ENCODE data around the gene ZNF532.

The ZNF532 gene

DNA sequence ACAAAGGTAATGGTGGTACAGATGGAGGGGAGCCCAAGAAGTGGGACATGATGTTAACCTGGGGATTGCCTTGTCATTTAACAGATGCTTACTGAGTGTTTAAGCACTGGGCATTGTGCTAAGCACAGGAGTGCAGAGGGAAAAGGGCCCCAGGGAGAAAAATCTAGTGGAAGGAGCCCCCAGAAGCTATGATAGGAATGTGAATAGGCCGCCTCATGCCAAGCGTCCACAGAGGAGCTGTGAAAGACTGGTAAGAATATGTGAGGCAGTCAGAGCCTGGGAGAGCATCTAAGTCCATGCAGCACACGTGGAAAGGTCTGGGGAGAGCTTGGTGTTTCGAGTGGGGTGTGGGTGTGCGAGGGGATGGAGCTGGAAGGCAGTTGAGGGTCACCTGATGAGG lies 5.5 kb downstream of the ZNF532 start:
- no peak for DNase-seq

DNA sequence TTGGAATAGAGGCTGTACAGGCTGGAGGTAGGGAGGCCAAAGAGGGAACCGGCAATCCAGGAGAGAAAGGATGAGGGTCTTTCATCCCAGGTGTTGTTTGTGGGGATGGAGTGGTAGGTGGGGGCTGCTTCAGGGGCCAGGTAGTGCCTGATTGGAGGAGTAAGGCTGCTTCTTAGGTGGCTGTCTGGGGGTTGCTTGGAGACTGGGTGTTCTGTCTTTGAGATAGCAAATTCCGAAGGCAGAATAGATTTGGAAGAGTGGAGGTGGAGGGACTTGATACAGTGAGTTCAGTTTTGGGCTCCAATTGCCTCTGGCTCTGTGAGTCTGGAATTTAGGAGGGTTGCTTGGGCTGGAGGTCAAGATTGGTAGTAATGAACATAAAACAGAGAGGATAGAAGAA lies 5.9 kb downstream of the ZNF532 start:
- DNase-seq, result no peak

DNA sequence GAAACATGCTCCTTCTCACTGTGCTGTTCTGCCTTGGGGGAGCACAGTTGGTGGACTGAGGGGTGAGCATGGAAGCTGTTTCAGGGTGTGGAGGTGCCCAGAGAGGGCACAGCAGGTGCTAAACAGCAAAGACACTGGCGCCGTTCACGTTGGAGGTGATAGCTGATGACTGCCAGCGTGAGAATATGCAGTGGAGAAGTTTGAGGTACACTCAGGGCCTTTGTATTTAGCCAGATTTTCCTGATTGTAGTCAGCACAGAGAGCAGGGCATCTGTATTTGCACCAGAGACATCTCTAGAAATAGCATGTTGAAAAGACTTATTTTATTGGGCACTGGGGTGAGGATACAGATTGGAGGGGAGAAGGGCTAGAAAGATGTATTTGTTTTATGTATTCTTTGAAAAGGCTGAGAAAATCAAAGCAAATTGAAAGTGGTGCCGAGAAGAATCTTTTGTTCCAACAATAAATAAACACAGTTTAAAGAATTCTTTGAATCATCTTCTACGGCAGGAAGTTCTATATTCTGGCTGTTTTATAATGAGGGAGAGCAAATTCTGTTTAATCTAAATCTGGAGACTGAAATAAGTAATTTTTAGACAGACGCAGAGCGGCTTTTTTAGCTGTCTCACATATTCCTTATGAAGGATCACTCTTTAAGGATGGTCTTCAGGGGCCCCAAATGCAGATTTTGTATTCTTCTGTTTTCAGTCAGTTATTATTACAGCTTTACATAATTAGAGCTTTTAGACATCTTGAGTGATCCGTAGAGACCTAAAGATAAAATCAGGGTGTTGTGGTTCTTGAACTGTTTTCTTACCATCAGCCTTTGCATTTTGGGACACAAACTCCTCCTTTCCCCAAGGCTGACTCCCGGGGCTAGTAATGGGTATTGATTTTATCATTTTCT lies 7.1 kb downstream of the ZNF532 start:
- DNase-seq, result no peak

DNA sequence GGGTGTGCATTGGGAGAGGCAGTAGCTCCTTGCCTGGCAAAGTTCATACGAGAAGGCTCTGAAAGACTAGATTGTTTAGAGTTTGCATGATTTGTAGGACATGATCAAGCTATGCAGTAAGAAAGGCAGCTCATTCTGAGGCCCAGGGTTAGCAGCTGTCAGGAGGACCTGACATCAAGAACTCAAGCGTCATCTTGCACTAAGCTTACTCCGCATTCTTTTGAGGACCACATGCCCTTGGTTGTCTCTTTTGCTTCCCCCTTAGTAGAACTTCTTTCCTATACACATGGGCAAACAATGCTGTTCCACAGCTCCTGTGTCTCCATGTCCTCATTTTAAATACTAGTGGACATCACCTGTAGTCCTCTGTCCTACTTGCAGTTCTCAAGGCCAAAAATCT lies 14.0 kb downstream of the ZNF532 start:
- no peak for DNase-seq

DNA sequence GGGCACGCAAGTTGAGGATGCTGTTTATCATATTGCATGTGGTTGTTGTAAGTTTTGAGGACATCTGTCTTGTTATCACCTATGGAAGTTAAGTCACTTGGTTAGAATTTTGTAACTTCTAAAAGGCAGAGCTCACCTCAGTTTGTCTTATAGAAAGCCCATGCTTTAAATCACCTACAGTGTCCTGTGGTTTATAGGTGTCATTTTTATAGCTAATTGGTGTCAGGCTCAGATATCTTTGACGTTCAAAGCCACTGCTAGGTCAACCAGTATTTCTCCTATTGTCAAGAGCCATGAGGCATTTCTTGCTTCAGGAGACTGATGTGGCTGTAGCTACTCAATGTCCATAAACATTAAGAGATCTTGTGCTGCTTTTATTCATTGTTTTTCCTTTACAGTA lies 16.8 kb downstream of the ZNF532 start:
- no peak for DNase-seq

DNA sequence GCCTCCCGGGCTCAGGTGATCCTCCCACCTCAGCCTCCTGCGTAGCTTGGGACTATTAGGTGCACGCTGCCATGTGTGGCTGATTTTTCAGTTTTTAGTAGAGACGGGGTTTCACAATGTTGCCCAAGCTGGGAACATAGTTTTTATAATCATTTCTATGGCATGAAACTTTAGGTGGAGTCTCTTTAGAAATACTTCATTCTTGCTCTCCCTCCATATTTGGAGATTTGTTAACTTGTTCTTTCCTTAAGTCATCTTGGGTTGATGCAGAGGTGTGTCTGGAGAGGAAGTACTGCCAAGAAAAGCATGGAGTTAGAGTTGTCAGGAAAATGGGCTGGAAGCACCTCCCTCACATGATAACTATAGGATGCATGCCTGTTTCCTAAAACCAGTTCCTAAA lies 17.4 kb downstream of the ZNF532 start:
- DNase-seq, result no peak

DNA sequence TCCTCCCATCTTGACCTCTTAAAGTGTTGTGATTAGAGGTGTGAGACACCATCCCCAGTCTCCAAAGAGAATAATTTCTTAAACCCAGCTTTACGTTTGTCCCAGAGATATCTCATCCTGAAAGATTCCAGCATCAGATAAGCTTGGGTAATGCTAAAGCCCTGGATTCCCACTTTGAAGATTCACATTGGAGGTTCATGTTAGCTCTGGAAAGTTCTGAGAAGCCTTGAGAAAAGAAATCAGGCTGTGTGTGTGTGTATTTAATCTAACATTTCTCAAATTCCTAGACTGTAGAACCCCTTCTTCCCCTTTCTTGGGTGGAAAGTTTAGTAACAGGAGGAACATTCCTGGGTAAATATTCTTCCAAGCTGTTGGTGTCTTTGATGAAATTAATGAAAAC lies 18.0 kb downstream of the ZNF532 start:
- no peak for DNase-seq

DNA sequence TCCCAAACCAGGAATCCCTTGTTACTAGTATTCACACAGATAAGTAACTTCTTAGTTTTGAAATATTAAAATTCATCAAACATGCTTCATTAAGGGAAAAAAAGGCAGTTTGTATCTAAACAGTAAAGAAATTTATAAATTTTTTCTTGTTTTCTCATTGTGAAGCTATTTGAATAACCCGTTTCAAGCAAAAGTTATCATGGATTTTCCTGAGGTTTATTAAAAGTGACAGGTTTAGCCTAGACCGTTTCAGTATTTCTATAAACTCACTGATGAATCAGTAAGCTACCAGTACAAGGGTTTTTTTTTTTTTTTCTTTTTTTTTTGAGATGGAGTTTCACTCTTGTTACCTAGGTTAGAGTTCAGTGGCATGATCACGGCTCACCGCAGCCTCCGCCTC lies 20.0 kb downstream of the ZNF532 start:
- no peak for DNase-seq

DNA sequence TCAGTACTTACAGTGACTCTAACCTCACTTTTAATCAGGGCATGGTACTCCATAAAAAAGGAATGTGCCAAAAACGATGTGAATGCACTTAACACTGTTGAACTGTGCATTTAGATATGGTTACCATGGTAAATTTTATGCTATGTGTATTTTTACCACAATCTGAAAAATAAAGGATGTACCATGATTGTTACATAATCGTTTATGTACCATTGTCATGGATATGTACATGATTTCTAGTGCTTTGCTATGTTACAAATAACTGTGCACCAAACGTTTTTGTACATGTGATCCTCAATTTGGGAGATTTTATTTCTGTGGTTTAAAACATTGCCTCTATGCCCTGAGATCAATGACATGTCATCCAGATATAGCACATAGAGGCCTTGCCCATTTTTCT lies 21.8 kb downstream of the ZNF532 start:
- DNase-seq, result no peak

DNA sequence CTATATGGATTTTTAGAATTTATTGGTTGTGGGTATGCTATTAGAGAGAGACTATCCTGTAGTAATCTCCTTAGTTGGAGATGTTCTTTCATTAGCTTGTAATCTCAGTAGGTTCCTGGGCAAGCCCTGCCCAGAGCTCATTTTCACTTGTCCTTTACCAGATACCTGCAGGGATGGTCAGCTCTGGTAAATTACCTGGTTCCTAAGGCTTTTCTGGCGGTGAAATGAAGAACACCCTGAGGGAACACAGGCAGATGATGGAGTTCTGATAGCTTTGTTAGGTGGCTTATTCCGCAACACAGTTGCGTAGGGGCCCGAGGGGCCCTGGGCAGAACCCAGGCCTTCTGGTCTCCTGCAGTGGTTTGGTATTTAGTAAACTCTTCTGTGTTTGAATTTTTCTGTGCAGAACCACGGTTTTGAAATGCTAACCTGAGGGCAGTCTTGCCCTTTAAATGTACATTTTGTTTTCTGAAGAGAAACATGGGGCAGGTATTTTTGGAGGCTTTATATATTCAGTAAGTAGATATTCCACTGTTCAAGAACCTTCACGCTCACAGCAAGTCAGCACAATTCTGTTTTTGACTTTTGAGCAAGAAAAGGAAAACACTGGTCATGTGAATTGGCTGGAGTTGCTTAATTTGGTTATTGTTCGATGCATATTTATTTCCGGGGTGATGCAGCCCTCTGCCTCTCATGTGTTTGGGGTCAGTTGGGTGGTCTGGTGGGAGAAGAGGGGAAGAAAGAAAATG lies 22.4 kb downstream of the ZNF532 start:
- no peak for DNase-seq

DNA sequence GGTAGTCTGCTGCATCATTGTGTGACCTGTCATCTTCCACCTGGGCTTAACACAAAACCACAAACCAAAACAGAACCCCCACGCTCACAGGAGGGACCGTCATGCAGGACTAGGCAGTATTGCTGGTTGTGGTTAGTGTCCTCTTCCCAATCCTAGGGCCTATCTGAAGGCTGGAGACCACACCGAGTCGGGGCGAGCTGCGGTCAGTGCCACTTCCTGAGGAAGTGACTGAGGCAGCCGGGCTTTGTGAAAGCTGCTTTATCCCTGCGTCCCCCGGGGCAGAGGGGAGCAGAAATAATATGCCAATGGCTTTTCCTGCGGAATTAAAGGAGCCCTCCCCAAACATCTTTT lies 22.9 kb downstream of the ZNF532 start:
- DNase-seq, result no peak

DNA sequence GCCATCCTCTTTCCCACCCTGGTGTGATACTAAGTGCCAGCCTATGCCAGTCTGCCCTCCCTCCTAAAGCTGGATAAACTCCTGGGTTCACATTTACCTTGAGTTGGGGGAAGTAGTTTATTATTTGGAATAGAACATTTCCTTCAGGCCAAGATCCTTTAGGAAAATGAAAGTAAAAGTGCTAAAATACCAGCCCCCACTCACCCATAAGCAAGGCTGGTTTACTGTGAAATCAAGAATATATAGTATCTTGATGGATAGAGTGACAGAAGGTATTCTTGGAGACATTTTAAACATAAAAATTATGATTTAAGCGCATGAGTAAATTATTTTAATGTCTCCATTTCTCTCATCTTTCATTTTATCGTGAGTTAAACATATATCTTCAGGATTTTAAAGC lies 27.1 kb downstream of the ZNF532 start:
- DNase-seq, result no peak

DNA sequence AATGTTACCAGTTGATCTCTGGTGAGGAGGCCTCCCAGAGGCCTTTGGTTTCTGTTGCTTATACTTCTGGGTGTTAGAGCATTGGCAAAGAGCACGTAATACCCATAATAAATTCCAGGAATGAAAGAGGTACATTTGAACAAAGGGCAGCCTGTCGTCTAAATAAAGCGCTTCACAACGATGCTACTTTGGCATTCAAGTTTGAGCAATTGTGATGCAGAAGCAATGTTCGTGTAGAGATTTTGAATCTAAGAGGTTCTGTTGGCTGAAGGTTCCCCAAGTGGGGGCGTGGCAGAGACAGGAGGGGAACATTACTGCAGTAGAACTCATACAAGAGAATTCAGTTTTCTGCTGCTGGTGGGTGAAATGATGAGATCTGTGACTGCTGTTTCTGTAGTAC lies 27.8 kb downstream of the ZNF532 start:
- no peak for DNase-seq

DNA sequence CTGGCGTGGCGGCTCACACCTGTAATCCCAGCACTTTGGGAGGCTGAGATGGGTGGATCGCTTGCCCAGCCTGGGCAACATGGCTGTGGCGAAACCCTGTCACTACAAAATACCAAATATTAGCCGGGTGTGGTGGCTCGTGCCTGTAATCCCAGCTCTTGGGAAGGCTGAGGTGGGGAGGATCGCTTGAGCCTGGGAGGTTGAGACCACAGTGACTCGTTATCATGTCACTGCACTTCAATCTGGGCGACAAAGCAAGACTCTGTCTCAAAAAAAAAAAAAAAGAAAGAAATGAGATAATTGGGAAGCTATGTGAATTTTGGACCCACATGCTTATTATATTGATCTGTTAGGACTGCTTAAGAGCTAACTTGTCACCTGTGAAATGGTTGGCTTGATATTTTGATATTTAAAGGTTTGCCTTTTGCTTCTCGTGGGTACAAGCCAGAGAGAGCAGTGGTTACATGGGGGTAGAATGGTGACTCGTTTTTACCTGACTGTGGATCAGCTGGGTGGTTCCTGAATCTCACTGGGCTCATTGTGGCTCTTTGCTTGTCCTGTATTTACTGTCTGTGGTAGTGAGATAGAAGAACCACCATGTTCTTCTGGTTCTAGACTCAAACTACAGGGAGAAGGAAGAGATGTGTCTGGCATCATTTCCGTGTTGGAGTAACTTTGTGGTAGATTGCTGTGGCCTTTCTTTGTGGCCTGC lies 28.9 kb downstream of the ZNF532 start:
- peak; percentile 33 for DNase-seq

DNA sequence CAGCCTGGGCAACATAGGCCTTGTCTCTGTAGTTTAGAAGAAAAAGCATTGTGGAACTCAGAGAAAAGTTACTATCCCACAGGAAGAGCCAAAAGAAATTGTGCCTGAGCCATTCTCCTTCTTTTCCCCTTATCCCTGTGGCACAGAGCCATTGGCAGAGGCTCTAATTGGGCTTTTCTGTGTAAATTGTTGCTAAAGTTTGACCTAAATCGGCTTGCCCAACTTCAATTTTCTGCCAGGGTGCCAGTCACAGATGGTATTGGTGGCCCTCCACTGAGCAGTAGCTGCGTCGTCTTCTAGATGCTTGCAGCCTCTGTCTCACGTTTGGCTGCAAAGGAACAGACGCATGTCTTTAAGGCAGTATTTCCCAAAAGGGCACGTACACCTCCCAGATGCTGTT lies 30.3 kb downstream of the ZNF532 start:
- DNase-seq, result no peak

DNA sequence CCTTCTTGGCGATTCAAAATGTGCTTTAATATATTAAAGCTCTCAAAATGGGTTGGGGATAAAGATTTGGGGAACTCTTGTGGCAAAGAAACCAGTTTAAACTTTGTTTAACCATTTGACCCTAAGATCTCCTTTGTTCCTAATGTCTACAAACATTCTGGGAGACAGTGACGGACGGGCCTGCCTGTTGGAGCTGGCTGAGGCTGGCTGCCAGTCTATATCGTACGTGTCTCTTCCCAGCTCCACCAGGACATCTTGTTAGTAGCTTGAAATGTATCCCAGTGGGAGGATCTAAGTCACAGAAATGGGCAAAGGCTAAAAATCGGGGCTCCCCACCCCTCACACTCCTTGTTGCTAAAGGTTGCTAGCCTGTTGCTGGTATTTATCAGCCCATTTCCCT lies 30.7 kb downstream of the ZNF532 start:
- DNase-seq, result no peak

DNA sequence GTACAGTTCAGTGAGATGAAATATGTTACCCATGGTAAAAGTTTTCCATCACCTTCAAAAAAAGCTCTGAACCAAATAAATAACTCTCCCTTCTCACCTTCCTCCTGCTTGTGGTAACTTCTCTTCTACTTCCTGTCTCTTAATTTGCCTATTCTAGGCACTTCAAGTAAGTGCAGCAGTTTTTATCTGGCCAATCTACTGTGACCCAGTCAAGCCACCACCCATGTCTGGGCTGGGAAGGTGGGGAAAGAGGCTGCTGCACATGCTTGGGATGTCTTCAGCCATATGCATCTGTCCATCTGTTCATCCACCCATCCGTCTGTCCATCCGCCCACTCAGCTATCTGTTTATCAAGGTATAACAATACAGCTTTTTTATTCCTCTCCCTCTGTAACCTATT lies 31.6 kb downstream of the ZNF532 start:
- no peak for DNase-seq

DNA sequence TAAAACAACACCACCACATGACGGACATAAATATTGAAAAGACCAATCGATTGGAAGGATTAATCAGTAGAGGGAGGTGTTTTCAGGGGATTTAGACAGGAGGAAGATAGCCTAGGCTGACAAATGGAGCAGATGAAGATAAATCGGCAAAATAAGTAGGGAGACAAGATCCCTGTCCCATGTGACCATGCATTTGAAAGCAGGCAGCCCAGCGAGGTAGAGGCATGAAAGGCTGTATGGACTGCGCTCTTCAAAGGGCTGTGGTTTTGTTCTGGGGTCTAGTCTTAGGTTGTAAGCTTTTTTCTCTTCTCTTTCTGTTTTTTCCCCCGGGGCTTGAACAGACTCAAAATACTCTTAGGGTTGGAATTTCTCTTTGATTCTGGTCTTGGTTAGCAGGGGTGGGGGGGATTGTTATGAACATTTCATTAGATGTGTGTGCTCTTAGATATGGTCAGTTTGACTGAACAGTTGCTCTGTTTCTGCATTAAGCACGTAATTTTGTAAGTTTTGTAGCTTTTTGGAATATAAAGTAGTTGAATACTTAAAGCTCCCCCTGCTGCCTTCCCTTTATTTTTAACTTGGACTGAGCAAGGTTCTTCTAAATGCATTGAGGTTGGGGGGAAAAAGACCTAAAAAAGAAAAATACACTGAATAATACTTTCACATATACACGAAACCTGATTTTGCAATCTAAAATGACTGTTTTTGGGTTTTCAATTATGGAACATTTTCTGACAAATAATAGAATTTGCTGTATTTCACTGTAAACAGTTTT lies 32.2 kb downstream of the ZNF532 start:
- DNase-seq, result no peak

DNA sequence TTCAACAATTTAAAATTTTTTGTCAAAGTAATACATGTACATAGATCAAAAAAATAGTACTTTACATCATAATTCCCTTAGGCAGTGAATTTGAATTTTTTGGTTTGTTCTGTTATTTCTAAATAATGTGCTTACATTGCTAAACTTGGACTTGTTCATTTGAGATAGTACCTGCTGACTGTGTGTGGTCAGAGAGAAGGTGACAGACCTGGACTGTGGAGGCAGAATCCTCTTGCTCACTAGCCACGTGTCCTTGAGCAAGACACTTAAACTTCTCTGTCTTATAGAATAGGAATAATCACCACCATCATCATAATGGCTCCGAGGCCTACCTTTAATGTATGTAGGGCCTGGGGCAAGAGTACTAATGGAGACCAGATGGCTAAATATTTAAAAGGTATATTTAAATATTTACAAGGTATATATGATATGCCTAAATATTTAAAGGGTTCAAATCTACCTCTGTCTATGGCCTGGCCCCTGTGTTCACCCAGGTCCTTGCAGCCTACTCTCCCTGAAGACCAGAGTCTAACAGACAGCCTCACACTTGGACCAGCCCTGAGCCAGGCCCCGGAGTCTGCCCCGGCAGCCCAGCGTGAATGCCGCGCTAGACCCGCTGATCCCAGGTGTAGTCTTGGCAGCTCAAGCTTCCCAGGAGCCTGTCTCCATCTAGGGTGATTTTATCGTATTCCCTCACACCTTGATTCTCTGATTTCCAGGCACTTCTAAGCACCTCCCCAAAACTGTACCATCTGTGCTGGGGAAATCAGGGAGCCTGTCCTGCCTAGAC lies 33.5 kb downstream of the ZNF532 start:
- DNase-seq, result no peak

DNA sequence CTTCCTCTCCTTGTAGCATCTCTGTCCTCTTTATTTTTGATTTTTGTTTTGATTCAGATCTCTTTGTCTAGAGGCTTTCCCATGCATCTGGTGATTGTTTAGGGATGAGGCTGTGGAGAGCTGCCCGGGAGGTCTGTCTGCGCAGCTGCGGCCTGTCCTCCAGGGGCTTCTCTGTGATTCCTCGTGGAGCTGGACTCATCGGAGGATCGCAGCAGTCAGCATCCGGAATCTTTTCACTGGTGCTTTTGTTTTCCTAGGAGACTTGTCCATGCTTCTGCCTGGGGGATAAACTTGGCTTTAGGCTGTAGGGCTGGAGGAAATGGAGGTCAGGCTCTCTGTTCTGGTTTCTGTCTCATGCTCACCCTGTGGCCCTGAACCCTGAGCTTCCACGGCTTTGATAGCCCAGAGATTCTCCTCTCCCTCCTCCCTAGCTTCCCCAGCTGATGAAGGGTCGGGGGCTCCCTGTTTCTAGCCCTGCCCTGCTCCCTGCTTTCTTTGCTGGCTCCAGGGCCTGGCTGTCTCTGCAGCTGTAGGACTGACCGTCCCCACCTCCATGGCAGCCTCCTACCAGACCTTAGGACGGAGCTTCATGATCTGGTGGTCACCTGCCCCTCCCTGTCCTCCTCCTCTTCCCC lies 35.5 kb downstream of the ZNF532 start:
- DNase-seq, result no peak

DNA sequence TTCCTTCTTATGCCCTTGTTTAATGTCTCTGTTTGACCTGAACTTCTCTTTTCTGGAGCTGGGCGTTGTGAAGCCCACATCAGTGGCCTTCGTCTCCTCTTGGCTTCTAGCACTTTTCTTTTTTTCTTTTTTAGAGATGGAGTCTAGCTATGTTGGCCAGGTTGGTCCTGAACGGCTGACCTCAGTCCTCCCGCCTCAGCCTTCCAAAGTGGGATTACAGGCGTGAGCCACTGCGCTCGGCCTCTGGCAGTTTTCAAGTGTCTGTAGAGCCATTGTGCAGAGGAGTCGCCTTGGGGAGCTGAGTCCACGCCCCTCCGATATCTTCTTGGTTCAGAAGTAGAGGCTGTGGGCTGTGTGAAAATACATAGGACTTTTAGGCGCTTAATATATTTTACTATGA lies 36.5 kb downstream of the ZNF532 start:
- no peak for DNase-seq

DNA sequence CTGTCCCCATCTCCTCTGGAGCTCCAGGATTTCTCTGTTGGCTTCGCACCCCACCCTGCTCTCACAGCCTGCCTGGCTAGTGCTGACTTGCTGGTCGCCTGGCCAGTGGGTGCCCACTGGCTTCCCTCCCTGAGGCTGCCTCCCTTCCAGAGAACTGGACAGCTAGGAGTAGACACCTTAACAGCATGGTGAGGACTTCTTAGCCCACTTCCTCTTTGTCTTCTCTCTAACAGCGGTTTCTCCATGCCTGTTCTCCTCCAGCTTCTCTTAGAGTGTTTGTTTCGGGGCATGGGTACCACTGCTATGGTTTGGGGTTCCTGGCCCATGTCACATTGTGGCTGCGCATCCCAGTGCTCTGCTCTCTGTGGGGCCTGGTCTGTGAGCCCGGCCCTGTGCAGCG lies 37.1 kb downstream of the ZNF532 start:
- no peak for DNase-seq
